IPS-NIHi7 (cell line): ENCODE measurements around the gene RIPK1.
"Not testable (repeated sequence)": the region's sequence is repeated elsewhere in the genome, so short reads cannot be mapped to it uniquely, and the experiment has no call there.

ENCODE experiments used
- DNase-seq: peaks from one replicate; pipeline ENCODE4 v3.0.0; 2012; ENCODE audit warnings: mixed read lengths; ENCODE audit errors: extremely low spot score

The RIPK1 gene

DNA sequence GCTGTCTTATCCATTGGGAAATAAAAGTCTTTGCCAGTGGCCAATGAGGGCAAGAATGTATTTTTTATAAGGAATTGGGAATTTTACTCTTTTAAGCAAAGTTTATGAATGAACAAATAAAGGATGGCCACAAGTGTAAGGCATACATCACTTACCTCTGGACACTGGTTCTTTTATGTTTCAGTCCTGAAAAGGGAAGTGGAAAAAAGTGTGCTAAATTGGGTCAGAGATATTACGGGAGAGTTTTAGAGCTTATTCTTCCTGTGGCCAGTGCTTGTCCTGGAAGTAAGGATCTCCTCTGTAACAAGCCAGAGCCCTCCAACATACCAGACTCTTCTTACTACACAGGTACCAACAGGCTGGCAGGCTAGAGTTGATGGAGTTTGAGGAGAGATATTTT lies 22.5 kb upstream of the RIPK1 start:
- DNase-seq, result no peak

DNA sequence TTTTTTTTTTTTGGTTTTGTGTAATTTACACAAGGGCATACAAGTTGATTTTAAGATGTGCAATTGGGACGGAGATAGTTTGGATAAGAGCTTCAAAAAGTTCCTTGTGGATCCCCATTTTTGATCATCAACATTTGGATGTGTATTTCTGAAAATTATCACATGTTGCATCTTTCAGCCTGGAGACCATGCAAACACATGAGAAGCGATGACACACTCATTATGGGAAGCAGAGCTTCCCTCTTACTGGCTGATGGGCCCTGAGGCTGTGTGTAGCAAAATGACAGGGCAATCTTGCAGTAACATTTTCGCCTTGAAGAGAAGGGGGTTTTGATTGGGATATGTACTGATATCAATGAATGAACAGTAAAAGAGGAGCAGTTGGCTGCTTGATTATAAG lies 22.0 kb upstream of the RIPK1 start:
- no peak for DNase-seq

DNA sequence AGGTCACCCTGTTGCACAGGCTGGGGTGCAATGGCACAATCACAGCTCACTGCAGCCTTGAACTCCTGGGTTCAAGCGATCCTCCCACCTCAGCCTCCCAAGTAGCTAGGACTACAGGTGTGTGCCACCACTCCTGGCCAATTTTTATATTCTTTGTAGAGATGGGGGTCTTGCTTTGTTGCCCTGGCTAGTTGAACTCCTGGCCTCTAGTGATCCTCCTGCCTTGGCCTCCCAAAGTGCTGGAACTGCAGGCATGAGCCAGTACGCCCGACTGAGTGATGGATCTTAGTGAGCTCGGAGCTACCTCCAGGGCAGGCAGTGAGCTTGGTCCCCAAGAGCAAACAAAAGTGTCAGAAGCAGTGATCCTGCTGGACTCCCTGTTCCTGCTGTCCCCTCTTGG lies 20.3 kb upstream of the RIPK1 start:
- not testable (repeated sequence) for DNase-seq

DNA sequence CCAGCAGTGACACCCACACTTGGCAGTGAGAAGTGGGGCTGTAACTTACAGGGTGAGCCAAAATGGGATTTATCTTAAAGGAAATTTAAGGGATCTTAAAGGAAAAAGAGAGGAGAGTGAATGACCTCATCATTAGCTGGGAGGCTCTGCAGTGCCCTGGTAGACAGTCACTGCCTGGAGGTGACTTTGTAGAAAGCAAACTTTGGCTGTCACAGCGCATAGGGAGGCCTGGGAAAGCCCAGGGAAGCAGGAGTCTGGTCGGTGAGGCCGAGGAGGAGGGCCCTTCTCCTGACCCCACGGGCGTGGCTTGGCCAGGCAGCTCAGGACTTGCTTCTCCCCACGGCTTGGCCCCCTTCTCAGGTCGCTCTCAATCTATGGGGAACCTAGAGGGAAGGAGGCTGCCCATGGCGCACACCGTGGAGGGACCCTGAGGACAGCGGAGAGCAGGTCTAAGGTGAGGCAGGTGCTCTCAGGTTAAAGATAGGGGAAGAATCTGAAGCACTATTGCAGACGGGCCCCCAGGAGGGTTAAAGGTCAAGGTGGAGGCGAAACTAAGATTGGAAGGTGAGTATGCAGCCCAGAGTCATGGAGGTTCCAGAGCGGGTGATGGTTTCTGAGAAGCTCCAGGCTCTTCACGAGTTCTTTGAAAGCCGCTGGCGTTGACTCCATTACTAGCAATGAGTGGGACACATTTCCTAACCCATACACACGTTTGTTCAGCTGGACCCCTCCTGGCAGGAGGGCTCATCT lies 15.6 kb upstream of the RIPK1 start:
- no peak for DNase-seq

DNA sequence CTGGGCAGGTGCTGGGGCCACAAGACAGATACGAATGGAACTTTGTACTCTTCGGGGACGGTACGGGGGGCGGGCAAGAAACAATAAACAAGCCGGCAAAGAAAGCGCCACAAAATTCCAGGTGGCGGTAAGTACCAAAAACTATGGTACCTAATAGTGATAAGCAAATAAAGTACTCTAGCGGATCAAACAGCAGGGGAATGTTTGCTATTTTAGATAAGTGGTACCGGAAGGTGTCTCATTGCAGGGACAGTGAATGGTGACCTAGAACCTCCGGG lies 15.1 kb upstream of the RIPK1 start:
- DNase-seq, result no peak

DNA sequence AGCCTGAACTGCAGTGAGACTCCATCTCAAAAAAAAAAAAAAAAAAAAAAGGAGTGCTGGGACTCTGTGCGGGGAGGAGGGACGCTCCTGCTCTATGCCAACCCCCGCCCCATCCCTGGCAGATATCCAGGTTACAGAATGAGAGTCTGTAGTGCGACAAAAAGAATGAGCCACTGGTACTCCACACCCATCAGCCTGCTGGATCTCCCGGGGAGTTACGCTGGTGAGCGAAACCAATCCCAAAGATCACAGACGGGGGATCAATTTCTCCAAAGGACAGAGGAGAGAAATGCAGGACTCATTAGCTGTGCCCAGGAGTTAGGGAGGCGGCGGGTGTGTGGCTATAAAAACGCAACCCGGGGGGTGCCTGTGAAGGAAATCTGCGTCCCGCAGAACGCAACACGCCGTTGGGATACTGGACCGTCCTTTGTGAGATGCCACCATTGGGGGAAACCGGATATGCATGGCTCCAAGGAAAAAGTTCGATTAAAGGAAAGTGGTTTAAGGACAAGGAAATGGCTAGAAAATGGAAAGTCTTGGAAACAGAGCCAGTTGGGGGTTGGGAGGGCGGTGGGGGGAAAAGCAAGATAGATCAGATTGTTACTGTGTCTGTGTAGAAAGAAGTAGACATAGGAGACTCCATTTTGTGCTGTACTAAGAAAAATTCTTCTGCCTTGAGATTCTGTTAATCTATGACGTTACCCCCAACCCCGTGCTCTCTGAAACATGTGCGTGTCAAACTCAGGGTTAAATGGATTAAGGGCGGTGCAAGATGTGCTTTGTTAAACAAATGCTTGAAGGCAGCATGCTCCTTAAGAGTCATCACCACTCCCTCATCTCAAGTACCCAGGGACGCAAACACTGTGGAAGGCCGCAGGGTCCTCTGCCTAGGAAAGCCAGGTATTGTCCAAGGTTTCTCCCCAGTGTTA lies 13.8 kb upstream of the RIPK1 start:
- not testable (repeated sequence) for DNase-seq

DNA sequence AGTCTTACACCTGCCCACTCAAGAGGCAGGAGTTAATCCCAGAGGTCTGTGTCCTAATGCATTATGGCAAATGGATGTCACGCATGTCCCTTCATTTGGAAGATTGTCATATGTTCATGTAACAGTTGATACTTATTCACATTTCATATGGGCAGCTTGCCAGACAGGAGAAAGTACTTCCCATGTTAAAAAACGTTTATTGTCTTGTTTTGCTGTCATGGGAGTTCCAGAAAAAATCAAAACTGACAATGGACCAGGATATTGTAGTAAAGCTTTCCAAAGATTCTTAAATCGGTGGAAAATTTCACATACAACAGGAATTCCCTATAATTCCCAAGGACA lies 13.2 kb upstream of the RIPK1 start:
- DNase-seq, result not testable (repeated sequence)

DNA sequence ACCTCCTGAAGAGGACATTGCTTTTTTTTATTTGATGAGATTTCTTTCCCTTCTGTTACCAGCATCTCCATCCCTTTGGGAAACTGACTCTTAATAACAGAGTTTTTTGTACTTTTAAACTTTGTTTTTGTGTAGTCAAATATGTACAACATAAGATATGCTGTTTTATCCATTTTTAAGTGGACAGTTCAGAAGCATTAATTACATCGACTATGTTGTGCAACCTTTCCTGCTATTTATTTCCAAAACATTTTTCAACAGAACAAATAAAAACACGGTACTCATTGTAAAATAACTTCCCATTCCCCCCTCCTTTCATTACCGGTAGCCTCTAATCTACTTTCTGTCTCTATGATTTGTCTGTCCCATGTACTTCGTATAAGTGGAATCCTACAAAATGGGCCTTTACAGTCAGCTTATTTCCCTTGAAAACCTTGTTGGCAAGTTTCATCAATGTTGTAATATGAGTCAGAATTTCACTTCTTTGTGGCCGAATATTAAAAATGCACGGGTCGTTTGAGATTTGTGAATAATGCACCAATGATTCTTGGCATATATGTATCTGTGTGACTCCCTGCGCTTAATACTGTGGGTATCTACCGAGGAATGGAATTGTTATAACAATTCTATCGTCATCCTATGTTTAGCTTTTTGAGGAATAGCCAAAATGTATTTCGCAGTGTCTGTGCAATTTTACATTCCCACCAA lies 11.1 kb upstream of the RIPK1 start:
- no peak for DNase-seq

DNA sequence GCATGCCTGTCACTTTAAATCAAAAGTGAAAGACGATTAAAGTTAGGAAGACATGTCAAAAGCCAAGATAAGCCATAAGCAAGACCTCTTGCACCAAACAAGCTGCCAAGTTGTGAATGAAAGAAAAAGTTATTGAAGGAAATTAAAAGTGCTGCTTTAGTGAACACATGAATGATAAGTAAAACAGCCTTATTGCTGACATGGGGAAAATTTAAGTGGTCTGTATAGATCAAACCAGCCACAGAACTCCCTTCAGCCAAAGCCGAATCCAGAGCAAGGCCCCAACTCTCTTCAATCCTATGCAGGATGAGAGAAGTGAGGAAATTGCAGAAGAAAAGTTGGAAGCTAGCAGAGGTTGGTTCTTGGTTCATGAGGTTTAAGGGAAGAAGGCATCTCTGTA lies 9.3 kb upstream of the RIPK1 start:
- DNase-seq, result no peak

DNA sequence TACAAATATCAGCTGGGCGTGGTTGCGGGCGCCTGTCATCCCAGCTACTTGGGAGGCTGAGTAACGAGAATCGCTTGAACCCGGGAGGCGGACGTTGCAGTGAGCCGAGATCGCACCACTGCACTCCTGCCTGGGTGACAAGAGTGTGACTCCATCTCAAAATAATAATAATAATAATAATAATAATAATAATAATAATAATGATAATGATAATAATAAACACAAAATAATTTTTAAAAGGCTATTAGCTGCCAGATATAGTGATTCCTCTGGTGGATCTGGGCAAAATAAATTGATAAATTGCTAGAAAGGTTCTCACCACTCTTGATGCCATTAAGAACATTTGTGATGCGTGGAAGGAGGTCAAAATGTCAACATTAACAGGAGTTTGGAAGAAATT lies 8.2 kb upstream of the RIPK1 start:
- not testable (repeated sequence) for DNase-seq

DNA sequence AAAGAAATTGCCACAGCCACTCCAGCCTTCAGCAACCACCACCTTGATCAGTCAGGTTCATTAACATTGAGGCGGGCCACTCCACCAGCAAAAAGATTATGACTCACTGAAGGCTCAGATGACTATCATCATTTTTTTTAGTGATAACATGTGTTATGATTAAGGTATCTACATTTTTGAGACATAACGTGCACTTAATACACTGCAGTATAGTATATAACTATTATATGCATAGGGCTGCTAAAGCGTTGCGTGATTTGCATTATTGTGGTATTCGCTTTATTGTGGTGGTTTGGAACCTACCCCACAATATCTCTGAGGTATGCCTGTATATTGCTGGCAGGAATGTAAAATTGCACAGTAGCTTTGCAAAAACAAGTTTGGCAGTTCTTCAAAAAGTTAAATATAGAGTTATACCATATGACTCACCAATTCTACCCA lies 6.8 kb upstream of the RIPK1 start:
- DNase-seq, result no peak

DNA sequence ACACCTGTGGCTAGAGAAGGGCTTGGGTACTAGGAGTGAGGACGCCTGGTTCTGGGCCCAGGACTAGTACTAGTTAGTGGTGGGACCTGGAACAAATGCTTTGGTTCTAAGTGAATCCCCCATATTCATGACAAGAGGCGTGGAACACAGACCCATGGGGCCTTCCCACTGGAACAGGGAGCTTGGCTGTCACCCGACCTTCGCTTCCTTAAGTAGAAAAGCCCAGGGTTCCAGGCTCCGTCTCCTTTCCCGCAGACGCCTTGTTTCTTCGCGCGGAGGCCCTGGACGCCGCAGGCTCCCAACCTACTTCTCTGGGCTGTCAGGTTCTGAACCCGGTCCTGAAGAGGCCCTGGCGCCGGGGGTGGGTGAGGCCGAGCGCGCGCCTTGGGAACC lies 5.0 kb upstream of the RIPK1 start:
- DNase-seq, result not testable (repeated sequence)

DNA sequence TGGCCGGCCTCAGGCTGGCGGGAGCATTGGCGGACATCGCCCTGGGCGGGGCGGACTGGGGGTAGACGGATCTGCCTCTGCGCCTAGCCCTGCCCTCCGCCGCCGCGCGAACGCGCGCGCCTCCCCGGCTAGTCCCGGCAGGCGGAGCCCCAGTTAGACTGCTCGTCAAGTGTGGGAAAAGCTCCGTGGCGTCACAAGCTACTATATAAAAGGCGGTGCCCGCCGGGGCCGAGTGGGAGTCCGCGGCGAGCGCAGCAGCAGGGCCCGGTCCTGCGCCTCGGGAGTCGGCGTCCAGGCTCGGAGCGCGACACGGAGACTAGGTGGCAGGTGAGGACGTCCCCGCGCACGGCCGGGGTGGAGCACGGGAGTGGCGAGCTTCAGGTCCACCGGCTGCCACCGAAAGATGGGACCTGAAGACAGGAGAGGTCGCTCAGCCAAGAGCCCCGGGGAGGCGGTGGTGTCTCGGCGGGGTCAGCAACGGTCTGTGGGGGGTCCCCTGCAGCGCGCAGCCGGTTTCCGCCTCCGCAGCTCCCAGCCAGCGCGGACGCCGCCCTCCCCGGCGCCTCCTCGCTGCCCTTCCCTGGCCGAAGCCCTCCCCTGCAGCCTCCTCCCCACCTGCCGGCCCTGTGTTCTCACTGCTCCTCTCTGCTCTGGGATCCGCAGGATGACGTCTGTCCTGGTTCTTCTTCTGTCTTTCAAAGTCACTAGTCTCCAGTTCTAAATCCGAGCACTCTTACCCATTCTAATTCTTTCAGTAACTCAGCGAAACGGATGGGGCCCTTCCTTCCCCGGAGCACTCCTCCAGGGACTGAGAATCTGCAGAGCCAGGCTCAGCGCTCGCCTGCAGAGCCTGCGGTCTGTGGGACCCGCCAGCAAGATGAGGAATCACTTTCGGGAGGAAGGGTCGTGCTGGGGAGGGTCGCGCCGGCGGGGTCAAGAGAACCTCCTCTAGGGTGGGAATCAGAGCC lies 4.3 kb upstream of the RIPK1 start:
- peak; percentile 82 for DNase-seq

DNA sequence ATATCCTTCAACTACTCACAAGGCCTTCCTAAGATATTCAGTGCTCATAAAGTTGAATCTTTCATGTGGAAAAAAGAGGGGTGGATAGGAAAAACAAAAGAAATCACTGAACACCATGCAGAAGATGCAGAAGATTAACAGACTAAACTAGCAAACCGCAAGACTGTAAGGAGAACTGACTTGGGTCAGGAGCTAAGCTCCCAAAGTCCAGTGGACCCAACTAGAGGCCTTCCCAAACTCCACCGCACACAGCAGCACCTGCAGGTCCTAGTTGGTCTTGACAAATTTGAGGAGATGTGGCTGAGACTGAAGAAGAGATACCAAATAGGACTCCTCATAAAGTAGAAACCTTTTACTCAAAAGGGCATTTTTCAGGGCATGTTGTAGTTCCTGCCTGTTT lies 3.3 kb downstream of the RIPK1 start:
- no peak for DNase-seq

DNA sequence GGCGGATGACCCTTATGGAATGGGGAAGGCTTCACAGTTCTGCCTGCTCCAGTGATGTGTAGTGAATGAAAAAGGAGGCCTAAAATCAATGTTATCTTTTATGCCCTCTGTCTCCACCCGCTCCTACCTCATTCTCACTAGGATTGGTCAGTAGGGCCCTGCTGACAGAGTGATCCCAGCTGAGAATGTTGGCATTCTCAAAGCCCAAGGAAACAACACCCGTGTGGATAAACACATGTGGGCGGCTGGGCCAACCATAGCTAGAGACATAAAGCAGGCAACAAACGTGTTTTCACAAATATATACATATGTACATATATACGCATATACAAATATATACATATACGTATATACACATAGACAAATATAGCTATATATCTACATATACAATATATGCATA lies 4.5 kb downstream of the RIPK1 start:
- no peak for DNase-seq

DNA sequence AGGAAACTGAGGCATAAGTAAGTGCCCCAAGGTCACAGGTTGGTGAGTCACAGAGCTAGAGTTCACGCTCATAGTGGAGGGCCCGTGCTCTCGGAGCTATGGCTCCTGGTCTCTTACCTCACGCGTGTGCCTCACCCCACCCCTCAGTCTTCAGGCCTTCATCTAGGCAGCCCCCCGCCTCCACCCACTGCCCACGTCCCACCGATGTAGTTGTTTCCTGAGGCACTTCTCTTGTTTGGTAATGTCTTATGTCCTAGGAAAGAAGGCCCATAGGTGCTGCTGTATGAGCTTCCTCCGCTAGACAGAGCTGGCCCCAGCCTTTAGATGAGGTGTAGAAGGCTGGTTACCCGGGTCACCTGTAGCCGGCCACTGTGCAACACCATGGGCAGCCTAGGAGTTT lies 5.1 kb downstream of the RIPK1 start:
- DNase-seq, result no peak

DNA sequence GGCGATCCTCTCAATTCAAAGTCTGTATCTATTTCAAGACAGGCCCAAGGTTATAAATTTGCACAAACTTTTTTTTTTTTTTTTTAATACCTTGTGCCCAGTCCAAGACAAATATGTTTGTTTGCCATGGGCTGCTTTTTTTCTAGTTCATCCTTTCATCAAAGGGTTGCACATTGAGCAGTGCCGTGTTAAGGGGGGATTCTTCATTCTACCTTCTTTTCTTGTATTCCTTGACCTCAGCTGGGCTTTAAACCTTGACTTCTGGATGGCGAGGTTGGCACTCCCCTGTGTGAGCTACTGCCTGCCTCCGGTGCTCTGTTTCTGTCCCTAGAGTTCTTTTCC lies 7.4 kb downstream of the RIPK1 start:
- no peak for DNase-seq

DNA sequence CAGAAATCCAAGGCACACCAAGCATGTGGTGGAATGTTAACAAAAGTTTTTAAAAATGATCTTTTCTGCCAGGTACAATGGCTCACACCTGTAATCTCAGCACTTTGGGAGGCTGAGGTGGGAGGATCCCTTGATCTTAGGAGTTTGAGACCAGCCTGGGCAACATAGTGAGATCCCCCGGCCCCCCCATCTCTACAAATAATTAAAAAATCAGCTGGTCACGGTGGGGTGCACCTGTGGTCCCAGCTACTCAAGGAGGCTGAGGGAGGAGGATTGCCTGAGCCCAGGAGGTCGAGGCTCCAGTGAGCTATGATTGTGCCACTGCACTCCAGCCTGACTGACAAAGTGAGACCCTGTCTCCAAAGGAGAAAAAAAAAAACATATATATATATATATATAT lies 8.0 kb downstream of the RIPK1 start:
- DNase-seq, result no peak

DNA sequence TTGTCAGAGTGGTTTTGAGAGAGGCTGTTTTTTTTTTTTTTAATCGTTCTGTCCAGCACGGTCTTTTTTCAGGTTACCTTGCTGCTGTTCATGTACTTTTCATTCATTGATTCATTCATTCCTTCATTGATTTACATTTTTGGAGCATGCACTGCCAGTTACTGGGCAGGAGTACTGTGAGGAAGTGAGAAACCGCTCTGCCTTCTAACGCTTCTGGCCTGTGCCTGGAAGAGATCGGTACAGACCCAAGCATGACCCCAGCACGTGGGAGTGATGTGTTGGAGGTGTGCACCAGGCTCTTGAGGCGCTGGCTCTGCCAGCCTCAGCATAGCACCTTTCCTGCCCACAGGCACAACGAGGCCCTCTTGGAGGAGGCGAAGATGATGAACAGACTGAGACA lies 9.1 kb downstream of the RIPK1 start:
- DNase-seq, result no peak

DNA sequence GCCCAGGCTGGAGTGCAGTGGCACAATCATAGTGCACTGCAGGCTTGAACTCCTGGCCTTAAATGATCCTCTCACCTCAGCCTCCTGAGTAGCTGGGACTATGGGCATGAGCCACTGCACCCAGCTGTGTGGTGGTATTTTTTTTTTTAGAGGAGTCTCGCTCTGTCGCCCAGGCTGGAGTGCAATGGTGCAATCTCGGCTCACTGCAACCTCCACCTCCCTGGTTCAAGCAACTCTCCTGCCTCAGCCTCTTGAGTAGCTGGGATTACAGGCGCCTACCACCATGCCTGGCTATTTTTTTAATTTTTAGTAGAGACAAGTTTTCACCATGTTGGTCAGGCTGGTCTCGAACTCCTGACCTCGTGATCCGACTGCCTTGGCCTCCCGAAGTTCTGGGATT lies 10.7 kb downstream of the RIPK1 start:
- not testable (repeated sequence) for DNase-seq

DNA sequence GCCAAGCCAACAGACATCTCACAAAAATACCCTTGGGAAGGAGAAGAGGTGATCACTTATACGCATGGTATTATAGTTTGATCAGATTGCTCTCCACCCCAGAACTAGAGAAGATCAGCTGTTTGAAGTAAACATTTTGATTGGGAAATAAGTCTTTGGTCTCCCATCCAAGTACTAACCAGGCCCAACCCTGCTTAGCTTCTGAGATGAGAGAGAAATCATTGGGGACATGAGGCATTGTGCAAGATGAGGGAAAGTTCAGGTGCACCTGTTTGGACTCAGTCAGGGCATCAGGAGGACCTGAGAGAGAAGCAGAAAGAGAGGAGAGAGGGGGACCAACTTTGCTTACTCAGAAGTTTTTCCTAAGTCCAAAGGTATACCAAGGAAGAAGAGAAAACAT lies 11.4 kb downstream of the RIPK1 start:
- DNase-seq, result no peak

DNA sequence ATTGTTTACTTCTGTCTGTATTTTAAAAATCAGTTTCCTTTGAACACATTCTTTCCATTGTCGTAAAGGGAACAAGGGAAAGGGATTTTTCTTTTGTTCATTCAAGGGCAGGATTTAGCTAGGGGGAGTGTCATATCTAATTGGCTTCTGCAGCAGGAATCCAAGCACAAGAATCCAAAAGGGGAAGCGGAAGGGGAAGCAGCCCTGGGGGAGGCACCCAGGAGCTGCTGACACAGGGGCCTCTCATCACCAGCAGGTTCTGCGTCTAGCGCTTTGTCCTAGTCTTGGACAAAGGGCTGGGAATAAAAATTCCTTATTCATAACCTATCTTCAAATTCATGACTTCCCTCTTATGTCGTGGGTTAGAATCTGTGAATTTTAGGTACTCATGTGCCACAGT lies 13.7 kb downstream of the RIPK1 start:
- no peak for DNase-seq
